ENCODE measurements around the gene CEP112. TPM values are rescaled to one million over a fixed set of nuclear protein-coding genes. Genes with fewer than 3 reads are reported as not detected.

The CEP112 gene
- total and polyA plus RNA-seq, 4 donors, result 1.1 to 4.9 (median 1.4) TPM

DNA sequence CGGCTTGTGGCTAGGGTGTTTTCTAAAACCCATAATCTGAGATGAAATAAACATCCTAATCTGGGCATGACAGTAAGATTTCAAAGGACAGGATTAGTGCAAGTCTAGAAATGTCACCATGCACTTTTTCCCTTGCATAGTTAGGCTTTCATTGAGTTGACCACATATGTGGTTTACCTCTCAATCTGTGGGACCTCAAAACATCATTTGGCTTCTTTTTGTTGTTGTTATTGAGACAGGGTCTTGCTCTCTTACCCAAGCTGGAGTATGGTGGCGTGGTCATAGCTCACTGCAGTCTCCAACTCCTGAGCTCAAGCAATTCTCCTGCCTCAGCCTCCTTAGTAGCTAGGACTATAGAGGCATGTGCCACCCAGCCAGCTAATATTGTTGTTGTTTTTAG, 197.8 kb downstream of the CEP112 start:
- Histone ChIP-seq H3K4me1 (ENCODE audit: control insufficient read depth in 4 of 4, insufficient read depth in 4 of 4, low read length in 3 of 4) (no peaks in the 10 kb centered on the region), H3K4me3 (ENCODE audit: low read depth in 1 of 3, low read length in 3 of 3) (no peak overlapping the region), H3K9me3 (ENCODE audit: control insufficient read depth in 4 of 4, low read length in 3 of 4) (no peaks in the 10 kb centered on the region), H3K9ac (ENCODE audit: low read depth in 1 of 2, low read length in 2 of 2) (no peak overlapping the region), H3K36me3 (ENCODE audit: control insufficient read depth in 4 of 4, insufficient read depth in 3 of 4, low read depth in 1 of 4, low read length in 3 of 4) (no peaks in the 10 kb centered on the region), H3K27ac (ENCODE audit: low read depth in 1 of 2, low read length in 2 of 2) (no peak overlapping the region), H3K27me3 (ENCODE audit: control insufficient read depth in 4 of 4, insufficient read depth in 4 of 4, low read length in 3 of 4) (no peaks in the 10 kb centered on the region)
- WGBS, result 97% methylated on average over 2 of the region's 2 CpGs
- TF ChIP-seq CTCF (IDR thresholded peaks at IDR 0.05; ENCODE audit: low read depth, low read length, missing input control) (no peak), EGR1 (IDR thresholded peaks at IDR 0.05; ENCODE audit: low read depth in 2 of 2) (no peak), HNF4A (conservative IDR thresholded peaks at IDR 0.05) (no peak), RAD21 (IDR thresholded peaks at IDR 0.05) (no peak), FOXA2 (IDR thresholded peaks at IDR 0.05) (no peak), YY1 (IDR thresholded peaks at IDR 0.05) (no peak), NR2F2 (IDR thresholded peaks at IDR 0.05) (no peak), SP1 (IDR thresholded peaks at IDR 0.05) (no peak), RXRA (IDR thresholded peaks at IDR 0.05) (no peak), MAX (IDR thresholded peaks at IDR 0.05) (no peak), HNF4G (IDR thresholded peaks at IDR 0.05) (no peak)
- TF ChIP-seq, protein P1, sequence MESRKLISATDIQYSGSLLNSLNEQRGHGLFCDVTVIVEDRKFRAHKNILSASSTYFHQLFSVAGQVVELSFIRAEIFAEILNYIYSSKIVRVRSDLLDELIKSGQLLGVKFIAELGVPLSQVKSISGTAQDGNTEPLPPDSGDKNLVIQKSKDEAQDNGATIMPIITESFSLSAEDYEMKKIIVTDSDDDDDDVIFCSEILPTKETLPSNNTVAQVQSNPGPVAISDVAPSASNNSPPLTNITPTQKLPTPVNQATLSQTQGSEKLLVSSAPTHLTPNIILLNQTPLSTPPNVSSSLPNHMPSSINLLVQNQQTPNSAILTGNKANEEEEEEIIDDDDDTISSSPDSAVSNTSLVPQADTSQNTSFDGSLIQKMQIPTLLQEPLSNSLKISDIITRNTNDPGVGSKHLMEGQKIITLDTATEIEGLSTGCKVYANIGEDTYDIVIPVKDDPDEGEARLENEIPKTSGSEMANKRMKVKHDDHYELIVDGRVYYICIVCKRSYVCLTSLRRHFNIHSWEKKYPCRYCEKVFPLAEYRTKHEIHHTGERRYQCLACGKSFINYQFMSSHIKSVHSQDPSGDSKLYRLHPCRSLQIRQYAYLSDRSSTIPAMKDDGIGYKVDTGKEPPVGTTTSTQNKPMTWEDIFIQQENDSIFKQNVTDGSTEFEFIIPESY (IDR thresholded peaks at IDR 0.05), result no peak
- TF ChIP-seq, protein P2, sequence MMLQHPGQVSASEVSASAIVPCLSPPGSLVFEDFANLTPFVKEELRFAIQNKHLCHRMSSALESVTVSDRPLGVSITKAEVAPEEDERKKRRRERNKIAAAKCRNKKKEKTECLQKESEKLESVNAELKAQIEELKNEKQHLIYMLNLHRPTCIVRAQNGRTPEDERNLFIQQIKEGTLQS (IDR thresholded peaks at IDR 0.05), result no peak
- TF ChIP-seq, protein P3, sequence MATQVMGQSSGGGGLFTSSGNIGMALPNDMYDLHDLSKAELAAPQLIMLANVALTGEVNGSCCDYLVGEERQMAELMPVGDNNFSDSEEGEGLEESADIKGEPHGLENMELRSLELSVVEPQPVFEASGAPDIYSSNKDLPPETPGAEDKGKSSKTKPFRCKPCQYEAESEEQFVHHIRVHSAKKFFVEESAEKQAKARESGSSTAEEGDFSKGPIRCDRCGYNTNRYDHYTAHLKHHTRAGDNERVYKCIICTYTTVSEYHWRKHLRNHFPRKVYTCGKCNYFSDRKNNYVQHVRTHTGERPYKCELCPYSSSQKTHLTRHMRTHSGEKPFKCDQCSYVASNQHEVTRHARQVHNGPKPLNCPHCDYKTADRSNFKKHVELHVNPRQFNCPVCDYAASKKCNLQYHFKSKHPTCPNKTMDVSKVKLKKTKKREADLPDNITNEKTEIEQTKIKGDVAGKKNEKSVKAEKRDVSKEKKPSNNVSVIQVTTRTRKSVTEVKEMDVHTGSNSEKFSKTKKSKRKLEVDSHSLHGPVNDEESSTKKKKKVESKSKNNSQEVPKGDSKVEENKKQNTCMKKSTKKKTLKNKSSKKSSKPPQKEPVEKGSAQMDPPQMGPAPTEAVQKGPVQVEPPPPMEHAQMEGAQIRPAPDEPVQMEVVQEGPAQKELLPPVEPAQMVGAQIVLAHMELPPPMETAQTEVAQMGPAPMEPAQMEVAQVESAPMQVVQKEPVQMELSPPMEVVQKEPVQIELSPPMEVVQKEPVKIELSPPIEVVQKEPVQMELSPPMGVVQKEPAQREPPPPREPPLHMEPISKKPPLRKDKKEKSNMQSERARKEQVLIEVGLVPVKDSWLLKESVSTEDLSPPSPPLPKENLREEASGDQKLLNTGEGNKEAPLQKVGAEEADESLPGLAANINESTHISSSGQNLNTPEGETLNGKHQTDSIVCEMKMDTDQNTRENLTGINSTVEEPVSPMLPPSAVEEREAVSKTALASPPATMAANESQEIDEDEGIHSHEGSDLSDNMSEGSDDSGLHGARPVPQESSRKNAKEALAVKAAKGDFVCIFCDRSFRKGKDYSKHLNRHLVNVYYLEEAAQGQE (IDR thresholded peaks at IDR 0.05), result no peak
- no peak for DNase-seq (ENCODE audit: low spot score)

DNA sequence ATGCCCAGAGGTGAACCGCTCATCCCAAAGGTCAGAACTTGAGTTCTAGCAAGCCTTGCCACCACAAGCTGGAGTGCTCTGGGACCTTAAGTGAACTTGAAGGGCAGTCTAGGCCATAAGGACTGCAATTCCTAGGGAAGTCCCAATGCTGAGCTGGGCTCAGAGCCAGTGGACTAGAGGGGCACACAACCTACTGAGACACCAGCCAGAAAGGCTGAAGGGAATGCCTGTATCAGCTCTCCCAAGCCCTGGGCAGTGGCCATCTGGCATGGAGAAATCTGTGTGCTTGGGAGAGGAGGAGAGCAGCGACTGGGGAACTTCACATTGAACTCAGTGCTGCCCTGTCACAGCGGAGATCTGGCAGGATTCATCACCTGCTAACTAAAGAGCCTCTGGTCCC, 201.3 kb downstream of the CEP112 start:
- Histone ChIP-seq H3K4me3 (ENCODE audit: low read depth in 1 of 3, low read length in 3 of 3) (no peak overlapping the region), H3K36me3 (ENCODE audit: control insufficient read depth in 4 of 4, insufficient read depth in 3 of 4, low read depth in 1 of 4, low read length in 3 of 4) (no peaks in the 10 kb centered on the region)
- WGBS, result 83% methylated on average over 3 of the region's 3 CpGs
- no peak for TF ChIP-seq YY1 (IDR thresholded peaks at IDR 0.05)
- TF ChIP-seq, protein P2 (IDR thresholded peaks at IDR 0.05), result no peak
- TF ChIP-seq FOXA2 (IDR thresholded peaks at IDR 0.05), result no peak
- TF ChIP-seq, protein P1 (IDR thresholded peaks at IDR 0.05), result no peak
- TF ChIP-seq HNF4A (conservative IDR thresholded peaks at IDR 0.05), result no peak
- TF ChIP-seq NR2F2 (IDR thresholded peaks at IDR 0.05), result no peak
- no peak for TF ChIP-seq HNF4G (IDR thresholded peaks at IDR 0.05)
- TF ChIP-seq JUND (IDR thresholded peaks at IDR 0.05), result no peak
- TF ChIP-seq GABPA (IDR thresholded peaks at IDR 0.05 in 1 of 2, conservative IDR thresholded peaks at IDR 0.05 in 1 of 2), result no peak
- no peak for TF ChIP-seq SP1 (IDR thresholded peaks at IDR 0.05)
- TF ChIP-seq EGR1 (IDR thresholded peaks at IDR 0.05; ENCODE audit: low read depth in 2 of 2), result no peak
- no peak for TF ChIP-seq FOXA1 (IDR thresholded peaks at IDR 0.05)
- TF ChIP-seq RXRA (IDR thresholded peaks at IDR 0.05), result no peak
- no peak for TF ChIP-seq CTCF (IDR thresholded peaks at IDR 0.05; ENCODE audit: low read depth, low read length, missing input control)
- no peak for TF ChIP-seq TAF1 (conservative IDR thresholded peaks at IDR 0.05)

More for the DNA sequence above, 201.3 kb downstream of the CEP112 start:
- no peaks in the 10 kb centered on the region for H3K4me1 ChIP-seq (ENCODE audit: control insufficient read depth in 4 of 4, insufficient read depth in 4 of 4, low read length in 3 of 4)
- no peaks in the 10 kb centered on the region for H3K27me3 ChIP-seq (ENCODE audit: control insufficient read depth in 4 of 4, insufficient read depth in 4 of 4, low read length in 3 of 4)
- H3K27ac ChIP-seq (ENCODE audit: low read depth in 1 of 2, low read length in 2 of 2), result no peak overlapping the region
- H3K9ac ChIP-seq (ENCODE audit: low read depth in 1 of 2, low read length in 2 of 2), result no peak overlapping the region
- H3K9me3 ChIP-seq (ENCODE audit: control insufficient read depth in 4 of 4, low read length in 3 of 4), result no peaks in the 10 kb centered on the region
- DNase-seq (ENCODE audit: low spot score), result no peak

Measured in liver (tissue), 9 donors.